ENCODE data around the gene FANCC.

DNA sequence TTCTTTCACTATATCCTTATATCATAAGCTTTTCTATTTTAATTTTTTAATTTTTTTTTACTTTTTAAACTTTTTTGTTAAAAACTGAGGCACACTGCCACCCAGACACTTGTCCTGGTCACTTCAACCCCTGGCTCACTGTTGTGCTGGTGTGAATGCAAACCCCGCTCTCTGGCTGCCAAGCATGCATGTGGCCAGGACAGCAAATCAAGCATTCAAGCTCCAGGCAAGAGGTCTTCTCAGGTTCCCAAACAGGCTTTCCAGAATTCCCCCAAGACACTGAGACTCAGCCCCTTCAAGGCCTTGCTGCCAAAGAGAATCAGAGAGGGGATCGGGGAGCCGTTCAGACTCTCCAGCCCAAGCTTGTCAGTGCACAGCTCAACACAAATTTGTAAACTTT lies 139.9 kb downstream of the FANCC start:
- no peak for TF ChIP-seq USF1 (IDR thresholded peaks at IDR 0.05; ENCODE audit: borderline replicate concordance, low read depth)
- TF ChIP-seq, protein P1, sequence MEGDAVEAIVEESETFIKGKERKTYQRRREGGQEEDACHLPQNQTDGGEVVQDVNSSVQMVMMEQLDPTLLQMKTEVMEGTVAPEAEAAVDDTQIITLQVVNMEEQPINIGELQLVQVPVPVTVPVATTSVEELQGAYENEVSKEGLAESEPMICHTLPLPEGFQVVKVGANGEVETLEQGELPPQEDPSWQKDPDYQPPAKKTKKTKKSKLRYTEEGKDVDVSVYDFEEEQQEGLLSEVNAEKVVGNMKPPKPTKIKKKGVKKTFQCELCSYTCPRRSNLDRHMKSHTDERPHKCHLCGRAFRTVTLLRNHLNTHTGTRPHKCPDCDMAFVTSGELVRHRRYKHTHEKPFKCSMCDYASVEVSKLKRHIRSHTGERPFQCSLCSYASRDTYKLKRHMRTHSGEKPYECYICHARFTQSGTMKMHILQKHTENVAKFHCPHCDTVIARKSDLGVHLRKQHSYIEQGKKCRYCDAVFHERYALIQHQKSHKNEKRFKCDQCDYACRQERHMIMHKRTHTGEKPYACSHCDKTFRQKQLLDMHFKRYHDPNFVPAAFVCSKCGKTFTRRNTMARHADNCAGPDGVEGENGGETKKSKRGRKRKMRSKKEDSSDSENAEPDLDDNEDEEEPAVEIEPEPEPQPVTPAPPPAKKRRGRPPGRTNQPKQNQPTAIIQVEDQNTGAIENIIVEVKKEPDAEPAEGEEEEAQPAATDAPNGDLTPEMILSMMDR (IDR thresholded peaks at IDR 0.05) = no peak
- TF ChIP-seq MAX (IDR thresholded peaks at IDR 0.05; ENCODE audit: low read depth) = no peak
- no peak for TF ChIP-seq EZH2phosphoT487 (IDR thresholded peaks at IDR 0.05; ENCODE audit: borderline replicate concordance, low read depth)
- no peak for TF ChIP-seq NFIC (IDR thresholded peaks at IDR 0.05; ENCODE audit: borderline replicate concordance)
- no peak for TF ChIP-seq EP300 (IDR thresholded peaks at IDR 0.05; ENCODE audit: borderline replicate concordance in 1 of 2, low read depth in 1 of 2, low read length in 1 of 2)
